ENCODE measurements around the gene TMPRSS4. TPM values are rescaled to one million over a fixed set of nuclear protein-coding genes. Genes with fewer than 3 reads are reported as not detected.

Gene TMPRSS4
- total RNA-seq, 1 experiment from 2014 or later = 1.5 TPM

DNA sequence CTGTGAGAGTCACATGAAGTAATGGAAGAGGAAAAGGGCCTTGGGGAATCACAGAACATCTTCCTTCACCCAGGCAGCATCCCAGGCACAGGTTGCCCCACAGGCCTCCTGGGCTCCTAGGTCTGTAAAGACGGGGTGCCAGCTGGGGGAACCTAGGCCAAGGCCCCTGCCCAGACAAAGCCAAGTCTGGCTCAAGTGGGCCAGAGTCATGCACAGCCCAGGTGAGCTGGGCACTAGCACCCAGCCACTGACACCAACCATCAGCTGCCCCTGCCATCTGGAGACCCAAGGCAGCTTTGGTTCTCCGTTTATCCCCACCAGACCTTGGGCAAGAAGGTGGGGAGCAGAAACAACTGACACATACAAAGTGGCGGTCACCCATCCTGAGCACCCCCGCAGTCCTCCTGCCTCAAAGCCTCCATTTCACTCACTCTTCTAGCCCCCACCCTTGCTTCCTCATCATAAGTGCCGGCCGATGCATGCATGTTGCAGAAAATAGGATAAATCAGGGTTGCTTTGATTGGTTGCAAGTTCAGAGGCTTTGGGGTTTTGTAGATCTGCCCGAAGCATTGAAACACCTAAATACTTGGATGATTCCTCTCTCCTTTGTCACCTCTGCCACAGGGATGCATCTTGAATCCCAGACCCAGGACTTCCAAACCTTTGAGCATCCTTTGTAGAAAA is 26.5 kb upstream of the TMPRSS4 start:
- no peaks in the 10 kb centered on the region for H3F3A ChIP-seq (ENCODE audit: low read length, unreplicated experiment)
- ChIA-PET POLR2A (ENCODE audit: unreplicated experiment) (no interaction called here), CTCF (interaction anchor here (0.5 kb wide), 1 partner anchor 126 kb away, joined by 5 read pairs; no protein-coding TSS in a partner anchor)
- H3K4me2 ChIP-seq (ENCODE audit: low read length) = no peak overlapping the region
- no peak overlapping the region for H3K9ac ChIP-seq (ENCODE audit: low read length)
- peaks cover 84% of the 10 kb centered on the region for H3K27me3 ChIP-seq (ENCODE audit: low read length)
- ATAC-seq (no peak), DNase-seq (no peak)
- H3K4me1 ChIP-seq (ENCODE audit: insufficient read depth, low read length) = no peaks in the 10 kb centered on the region
- H3K9me2 ChIP-seq (replicated peaks; ENCODE audit: low read length) = no peaks in the 10 kb centered on the region
- no peaks in the 10 kb centered on the region for H3K36me3 ChIP-seq (ENCODE audit: low read depth, low read length)
- BruUV-seq (replicated peaks) = no TSS peak
- H2AFZ ChIP-seq (ENCODE audit: low read length) = no peak overlapping the region
- no peak for TF ChIP-seq EZH2phosphoT487 (IDR thresholded peaks at IDR 0.05; ENCODE audit: borderline replicate concordance, low read length)
- TF ChIP-seq, protein P1, sequence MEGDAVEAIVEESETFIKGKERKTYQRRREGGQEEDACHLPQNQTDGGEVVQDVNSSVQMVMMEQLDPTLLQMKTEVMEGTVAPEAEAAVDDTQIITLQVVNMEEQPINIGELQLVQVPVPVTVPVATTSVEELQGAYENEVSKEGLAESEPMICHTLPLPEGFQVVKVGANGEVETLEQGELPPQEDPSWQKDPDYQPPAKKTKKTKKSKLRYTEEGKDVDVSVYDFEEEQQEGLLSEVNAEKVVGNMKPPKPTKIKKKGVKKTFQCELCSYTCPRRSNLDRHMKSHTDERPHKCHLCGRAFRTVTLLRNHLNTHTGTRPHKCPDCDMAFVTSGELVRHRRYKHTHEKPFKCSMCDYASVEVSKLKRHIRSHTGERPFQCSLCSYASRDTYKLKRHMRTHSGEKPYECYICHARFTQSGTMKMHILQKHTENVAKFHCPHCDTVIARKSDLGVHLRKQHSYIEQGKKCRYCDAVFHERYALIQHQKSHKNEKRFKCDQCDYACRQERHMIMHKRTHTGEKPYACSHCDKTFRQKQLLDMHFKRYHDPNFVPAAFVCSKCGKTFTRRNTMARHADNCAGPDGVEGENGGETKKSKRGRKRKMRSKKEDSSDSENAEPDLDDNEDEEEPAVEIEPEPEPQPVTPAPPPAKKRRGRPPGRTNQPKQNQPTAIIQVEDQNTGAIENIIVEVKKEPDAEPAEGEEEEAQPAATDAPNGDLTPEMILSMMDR (conservative IDR thresholded peaks at IDR 0.05; ENCODE audit: low read depth, low read length) = no peak
- no peak for TF ChIP-seq EZH2 (IDR thresholded peaks at IDR 0.05; ENCODE audit: low read length, unreplicated experiment)
- no peaks in the 10 kb centered on the region for H3K79me2 ChIP-seq (ENCODE audit: low read length)
- H4K20me1 ChIP-seq (ENCODE audit: low read length) = no peaks in the 10 kb centered on the region
- H3K27ac ChIP-seq (ENCODE audit: low read length) = no peak overlapping the region
- intact Hi-C loops (cut with micrococcal nuclease) = loop anchor here (10.0 kb wide), 1 partner anchor 96 kb away; no protein-coding TSS in a partner anchor
- no peak overlapping the region for H3K4me3 ChIP-seq (ENCODE audit: low read length)
- no peaks in the 10 kb centered on the region for H3K9me3 ChIP-seq (ENCODE audit: low read length)

- DNase-seq = no peak
- intact Hi-C loops (cut with micrococcal nuclease) = loop anchor here (10.0 kb wide), 1 partner anchor 96 kb away; no protein-coding TSS in a partner anchor
- H4K20me1 ChIP-seq (ENCODE audit: low read length) = no peaks in the 10 kb centered on the region
- no peak overlapping the region for H2AFZ ChIP-seq (ENCODE audit: low read length)
- H3K9me3 ChIP-seq (ENCODE audit: low read length) = no peaks in the 10 kb centered on the region
- no peaks in the 10 kb centered on the region for H3F3A ChIP-seq (ENCODE audit: low read length, unreplicated experiment)
- H3K4me1 ChIP-seq (ENCODE audit: insufficient read depth, low read length) = no peaks in the 10 kb centered on the region
- no peaks in the 10 kb centered on the region for H3K79me2 ChIP-seq (ENCODE audit: low read length)
- ATAC-seq = no peak
- TF ChIP-seq EZH2 (IDR thresholded peaks at IDR 0.05; ENCODE audit: low read length, unreplicated experiment) (no peak), EZH2phosphoT487 (IDR thresholded peaks at IDR 0.05; ENCODE audit: borderline replicate concordance, low read length) (no peak)
- TF ChIP-seq, protein P1 (conservative IDR thresholded peaks at IDR 0.05; ENCODE audit: low read depth, low read length) = no peak
- no peak overlapping the region for H3K27ac ChIP-seq (ENCODE audit: low read length)
- H3K4me2 ChIP-seq (ENCODE audit: low read length) = no peak overlapping the region
- no peaks in the 10 kb centered on the region for H3K36me3 ChIP-seq (ENCODE audit: low read depth, low read length)
- CTCF ChIA-PET = no interaction called here
- H3K4me3 ChIP-seq (ENCODE audit: low read length) = no peak overlapping the region
- POLR2A ChIA-PET (ENCODE audit: unreplicated experiment) = no interaction called here
- H3K9ac ChIP-seq (ENCODE audit: low read length) = no peak overlapping the region
- no peaks in the 10 kb centered on the region for H3K9me2 ChIP-seq (replicated peaks; ENCODE audit: low read length)
- peaks cover 84% of the 10 kb centered on the region for H3K27me3 ChIP-seq (ENCODE audit: low read length)
- no TSS peak for BruUV-seq (replicated peaks)
Measured at GRCh38 chr11:118051136-118051610, 25.7 kb upstream of the TMPRSS4 start.

Measured in PC-3 (cell line).